HG03103 (cell line): Measurements from ENCODE around the gene TNFRSF1A.
"Not testable (repeated sequence)": the region's sequence is repeated elsewhere in the genome, so short reads cannot be mapped to it uniquely, and the experiment has no call there.

Experiments
- ATAC-seq: cut with Tn5 transposase; IDR thresholded peaks from one replicate; pipeline ENCODE4 v1.9.1; 2021; ENCODE audit warnings: low read depth; ENCODE audit not compliant: unreplicated experiment

The TNFRSF1A gene

GRCh38 chr12:6310771-6311610 is 30.9 kb downstream of the TNFRSF1A start:
- ATAC-seq, result no peak

- no peak for ATAC-seq
Measured at GRCh38 chr12:6307529-6307928, 34.3 kb downstream of the TNFRSF1A start.

- ATAC-seq, result no peak
Measured at GRCh38 chr12:6306599-6307220, 35.2 kb downstream of the TNFRSF1A start.

- ATAC-seq, result no peak
Measured at GRCh38 chr12:6306151-6306550, 35.7 kb downstream of the TNFRSF1A start.

GRCh38 chr12:6303071-6303470 is 38.8 kb downstream of the TNFRSF1A start:
- ATAC-seq, result no peak

GRCh38 chr12:6302621-6303020 is 39.3 kb downstream of the TNFRSF1A start:
- no peak for ATAC-seq

GRCh38 chr12:6301721-6302120 is 40.2 kb downstream of the TNFRSF1A start:
- no peak for ATAC-seq

GRCh38 chr12:6297170-6297569 is 44.7 kb downstream of the TNFRSF1A start:
- ATAC-seq, result no peak

- ATAC-seq, result no peak
Measured at GRCh38 chr12:6295094-6295811, 46.6 kb downstream of the TNFRSF1A start.

- ATAC-seq, result no peak
Measured at GRCh38 chr12:6294156-6295093, 47.5 kb downstream of the TNFRSF1A start.

GRCh38 chr12:6292606-6293005 is 49.3 kb downstream of the TNFRSF1A start:
- ATAC-seq, result no peak

GRCh38 chr12:6289906-6290305 is 52.0 kb downstream of the TNFRSF1A start:
- not testable (repeated sequence) for ATAC-seq

- not testable (repeated sequence) for ATAC-seq
Measured at GRCh38 chr12:6289081-6289480, 52.8 kb downstream of the TNFRSF1A start.

- ATAC-seq, result no peak
Measured at GRCh38 chr12:6288235-6288634, 53.6 kb downstream of the TNFRSF1A start.

- ATAC-seq, result no peak
Measured at GRCh38 chr12:6285532-6286306, 56.2 kb downstream of the TNFRSF1A start.

GRCh38 chr12:6285063-6285477 is 56.8 kb downstream of the TNFRSF1A start:
- ATAC-seq, result no peak

GRCh38 chr12:6284273-6284672 is 57.6 kb downstream of the TNFRSF1A start:
- ATAC-seq, result no peak

- ATAC-seq, result no peak
Measured at GRCh38 chr12:6282453-6282840, 59.4 kb downstream of the TNFRSF1A start.

- no peak for ATAC-seq
Measured at GRCh38 chr12:6281081-6281809, 60.6 kb downstream of the TNFRSF1A start.
